Heart left ventricle (tissue), 16 donors: ENCODE measurements around the gene TCHP. TPM values are rescaled to one million over a fixed set of nuclear protein-coding genes. Genes with fewer than 3 reads are reported as not detected.
A peak's percentile ranks its signal among the peaks of the same experiment; 100 is the strongest.

Source experiments
- ATAC-seq, 4 donors: fragments of 200-7000 bp; cut with Tn5 transposase; one replicate each; pipeline ENCODE4 v1.9.1; 2020 to 2022; ENCODE audit warnings: moderate library complexity in 4 of 4, mild to moderate bottlenecking in 3 of 4, moderate number of reproducible peaks in 1 of 4
- DNase-seq, 5 donors: peaks; one replicate each; pipeline ENCODE4 v3.0.0-alpha.2; 2020
- H3K27ac ChIP-seq, 12 donors: fragments of 200-600 bp; sonication (generic) in 4 of 12; one replicate each; pipeline versions ENCODE4 v1.5.0 to v1.8.0; 2016 to 2022; ENCODE audit warnings: mild to moderate bottlenecking in 2 of 12
- H3K27me3 ChIP-seq, 9 donors: fragments of 200-600 bp; sonication (generic) in 2 of 9; one replicate each; pipeline versions ENCODE4 v1.5.1 to v1.8.0; 2016 to 2022; ENCODE audit warnings: mild to moderate bottlenecking in 3 of 9
- H3K36me3 ChIP-seq, 9 donors: fragments of 200-600 bp; sonication (generic) in 2 of 9; one replicate each; pipeline versions ENCODE4 v1.5.0 to v1.8.0; 2018 to 2022; ENCODE audit warnings: mild to moderate bottlenecking in 2 of 9
- H3K4me1 ChIP-seq, 12 donors: fragments of 200-600 bp; sonication (generic) in 4 of 12; one replicate each; pipeline versions ENCODE4 v1.5.0 to v1.8.0; 2016 to 2022; ENCODE audit warnings: mild to moderate bottlenecking in 3 of 12
- H3K4me3 ChIP-seq, 12 donors: fragments of 200-600 bp; sonication (generic) in 4 of 12; one replicate each; pipeline versions ENCODE4 v1.5.0 to v1.8.0; 2017 to 2022; ENCODE audit warnings: mild to moderate bottlenecking in 9 of 12, moderate library complexity in 4 of 12
- H3K9me3 ChIP-seq, 12 donors: fragments of 200-600 bp; sonication (generic) in 4 of 12; one replicate each; pipeline versions ENCODE4 v1.5.0 to v1.8.0; 2016 to 2022; ENCODE audit warnings: mild to moderate bottlenecking in 1 of 12
- POLR2A ChIP-seq, 2 donors: fragments of 450-650 bp; IDR thresholded peaks; one replicate each; pipeline ENCODE4 v1.6.1; 2017; ENCODE audit warnings: antibody characterized with exemption in 2 of 2, mild to moderate bottlenecking in 2 of 2, moderate library complexity in 2 of 2
- WGBS, 4 donors: extraction: QIAGEN DNeasy Blood & Tissue Kit in 2 of 4; methylation state at CpG; one replicate each; pipeline versions ENCODE4 v1.1.5 to v1.1.7; 2013 to 2018; 5-methylcytosine and 5-hydroxymethylcytosine counted together
- intact Hi-C, 10 donors: fragments of 100-400 bp; cut with DNase I; formaldehyde crosslinking; loops; one replicate each; pipeline versions ENCODE4 v1.11.1 to v1.14.2; 2022
- polyA plus RNA-seq, 2 donors: library from polyadenylated mRNA; stranded (reverse); fragments of 200-250 nt; gene quantifications; one replicate each; pipeline ENCODE4 v1.2.3, GENCODE V29; 2013
- total RNA-seq, 9 donors: library from RNA; depleted of rRNA in 2 of 9; stranded (reverse); fragments of >200 nt in 2 of 9; fragmentation: NEBNext Ultra II Directional in 3 of 9; extraction: Animal tissue kit (Norgen Biotek cat#: 25700) in 3 of 9; gene quantifications; one replicate each; pipeline versions ENCODE4 v1.1.0 to v1.2.4, GENCODE V29; 2016 to 2023
- TF ChIP-seq, protein P1 (sequence below), 12 donors: fragments of 200-600 bp; sonication (generic) in 4 of 12; IDR thresholded peaks; one replicate each; pipeline versions ENCODE4 v1.5.0 to v1.8.0; 2018 to 2022; ENCODE audit warnings: antibody characterized with exemption in 12 of 12, mild to moderate bottlenecking in 5 of 12
- donor health status: ischemic (EF 13 %, LVEDD 7.1; RV severe dilation, severe dysfunction).
- donor health status: healthy with polysubstance abuse.
- donor health status: DM: no; HTN: yes; CAD: no.
- donor health status: DM: no; HTN: no; CAD: no.
- donor health status: ischemic (EF 25% LVEDD 6.9; RV normal size, moderate dysfunction).
- donor health status: ischemic (EF 25% LVEDD 5.7; RV mildly dilated, moderate dysfunction).
- donor health status: healthy.
- donor health status: DM: yes; HTN: yes; CAD: no.
- donor health status: ischemic (EF 35%, LVEDD 5.7; RV mildly dilated, moderate dysfunction).
- donor health status: nonischemic (EF 11% LVEDD 7.7; RV severe dilation, severe dysfunction).
- donor health status: DM: yes; HTN: yes; CAD: no.
- donor health status: PGD.
- donor health status: ischemic (EF 29% LVEDD 5.4; RV normal size, mild dysfunction).
- donor health status: nonischemic (EF 23%, LVEDD 6.1; RV moderate dilation, normal function).

Gene TCHP
- total and polyA plus RNA-seq, 11 donors = 7.4 to 11.7 (median 10.1) TPM

DNA sequence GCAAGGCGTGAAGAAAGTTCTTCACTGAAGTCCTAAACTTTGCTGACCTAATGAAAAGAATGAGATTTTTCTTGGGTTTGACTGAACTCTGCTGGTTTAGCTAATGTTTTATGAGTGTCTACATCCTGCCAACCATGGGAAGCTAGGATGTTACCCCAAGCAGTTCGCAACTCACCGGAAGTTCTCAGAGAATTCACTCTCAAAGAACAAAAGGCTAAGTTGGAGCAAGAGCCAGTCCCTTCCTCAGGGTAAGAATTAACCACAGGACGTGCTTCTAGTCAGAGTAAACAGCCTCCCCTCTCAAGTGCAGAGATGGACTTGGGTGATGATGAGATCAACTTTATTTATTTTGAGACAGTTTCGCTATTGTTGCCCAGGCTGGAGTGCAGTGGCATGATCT, 37.3 kb downstream of the TCHP start:
- peaks cover 0 to 97% (median 90%) of the 10 kb centered on the region in 9 donors for H3K36me3 ChIP-seq
- ATAC-seq (peak in 1 of 4 donors; percentile 18), DNase-seq (no peak)
- TF ChIP-seq, protein P1, sequence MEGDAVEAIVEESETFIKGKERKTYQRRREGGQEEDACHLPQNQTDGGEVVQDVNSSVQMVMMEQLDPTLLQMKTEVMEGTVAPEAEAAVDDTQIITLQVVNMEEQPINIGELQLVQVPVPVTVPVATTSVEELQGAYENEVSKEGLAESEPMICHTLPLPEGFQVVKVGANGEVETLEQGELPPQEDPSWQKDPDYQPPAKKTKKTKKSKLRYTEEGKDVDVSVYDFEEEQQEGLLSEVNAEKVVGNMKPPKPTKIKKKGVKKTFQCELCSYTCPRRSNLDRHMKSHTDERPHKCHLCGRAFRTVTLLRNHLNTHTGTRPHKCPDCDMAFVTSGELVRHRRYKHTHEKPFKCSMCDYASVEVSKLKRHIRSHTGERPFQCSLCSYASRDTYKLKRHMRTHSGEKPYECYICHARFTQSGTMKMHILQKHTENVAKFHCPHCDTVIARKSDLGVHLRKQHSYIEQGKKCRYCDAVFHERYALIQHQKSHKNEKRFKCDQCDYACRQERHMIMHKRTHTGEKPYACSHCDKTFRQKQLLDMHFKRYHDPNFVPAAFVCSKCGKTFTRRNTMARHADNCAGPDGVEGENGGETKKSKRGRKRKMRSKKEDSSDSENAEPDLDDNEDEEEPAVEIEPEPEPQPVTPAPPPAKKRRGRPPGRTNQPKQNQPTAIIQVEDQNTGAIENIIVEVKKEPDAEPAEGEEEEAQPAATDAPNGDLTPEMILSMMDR (IDR thresholded peaks at IDR 0.05) = no peak
- TF ChIP-seq POLR2A (IDR thresholded peaks at IDR 0.05) = no peak
- 79 to 82% (median 80%) methylated on average over 5 of the region's 5 CpGs for WGBS, 4 donors
- no peak overlapping the region for H3K4me3 ChIP-seq
- H3K4me1 ChIP-seq = peaks cover 0 to 14% (median 2%) of the 10 kb centered on the region in 12 donors
- H3K27me3 ChIP-seq = no peaks in the 10 kb centered on the region
- intact Hi-C loops = no loop called here
- H3K27ac ChIP-seq = peak overlapping the region in 4 of 12 donors; percentile 16 to 44 (median 34)
- no peaks in the 10 kb centered on the region for H3K9me3 ChIP-seq

DNA sequence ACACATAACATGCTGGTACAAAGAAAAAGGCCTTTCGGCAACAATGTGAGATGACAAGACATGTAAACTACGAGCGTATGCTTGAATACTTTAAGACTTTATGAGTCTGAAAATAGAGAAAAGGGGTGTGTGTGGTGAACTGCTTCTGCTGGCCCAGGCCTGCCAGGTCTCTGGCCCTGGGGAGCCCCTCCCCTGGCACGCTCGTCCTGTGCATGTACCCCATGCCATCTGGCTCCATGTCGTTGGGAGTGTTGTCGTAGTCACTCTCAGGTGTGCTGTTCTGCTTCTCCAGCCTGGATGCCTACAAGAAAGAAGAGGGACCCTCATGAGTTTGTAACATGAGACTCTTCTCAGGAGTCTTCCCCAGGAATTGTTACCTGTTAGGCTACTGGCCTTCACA, 38.9 kb downstream of the TCHP start:
- TF ChIP-seq POLR2A (IDR thresholded peaks at IDR 0.05) = no peak
- TF ChIP-seq, protein P1 (IDR thresholded peaks at IDR 0.05) = no peak
- Histone ChIP-seq H3K27ac (no peak overlapping the region), H3K4me1 (peaks cover 0 to 8% (median 0%) of the 10 kb centered on the region in 12 donors), H3K36me3 (peaks cover 0 to 97% (median 81%) of the 10 kb centered on the region in 9 donors), H3K27me3 (no peaks in the 10 kb centered on the region), H3K4me3 (no peak overlapping the region), H3K9me3 (no peaks in the 10 kb centered on the region)
- 88 to 97% (median 96%) methylated on average over 6 to 7 of the region's 7 CpGs for WGBS, 4 donors
- DNase-seq (no peak), ATAC-seq (no peak)
- intact Hi-C loops = no loop called here

DNA sequence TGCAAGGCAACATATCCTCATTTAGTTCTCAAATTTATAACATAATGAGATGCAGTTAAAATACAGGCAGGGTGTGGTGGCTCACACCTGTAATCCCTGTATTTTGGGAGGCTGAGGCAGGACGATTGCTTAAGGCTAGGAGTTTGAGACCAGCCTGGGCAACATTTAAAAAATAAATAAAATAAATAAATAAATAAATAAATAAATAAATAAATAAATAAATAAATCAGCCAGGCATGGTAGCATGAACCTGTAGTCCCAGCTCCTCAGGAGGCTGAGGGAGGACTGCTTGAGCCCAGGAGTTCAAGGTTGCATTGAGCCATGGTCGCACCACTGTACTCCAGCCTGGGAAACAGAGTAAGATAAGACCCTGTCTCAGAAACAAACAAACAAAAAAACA, 39.4 kb downstream of the TCHP start:
- no peaks in the 10 kb centered on the region for H3K27me3 ChIP-seq
- DNase-seq (no peak), ATAC-seq (no peak)
- intact Hi-C loops = no loop called here
- no peak overlapping the region for H3K4me3 ChIP-seq
- no peak overlapping the region for H3K27ac ChIP-seq
- whole genome bisulfite sequencing, 4 donors = 94 to 95% (median 94%) methylated on average over 2 of the region's 2 CpGs
- H3K4me1 ChIP-seq = peaks cover 0 to 14% (median 4%) of the 10 kb centered on the region in 12 donors
- TF ChIP-seq, protein P1 (IDR thresholded peaks at IDR 0.05) = no peak
- no peak for TF ChIP-seq POLR2A (IDR thresholded peaks at IDR 0.05)
- H3K36me3 ChIP-seq = peaks cover 0 to 97% (median 80%) of the 10 kb centered on the region in 9 donors
- H3K9me3 ChIP-seq = no peaks in the 10 kb centered on the region

DNA sequence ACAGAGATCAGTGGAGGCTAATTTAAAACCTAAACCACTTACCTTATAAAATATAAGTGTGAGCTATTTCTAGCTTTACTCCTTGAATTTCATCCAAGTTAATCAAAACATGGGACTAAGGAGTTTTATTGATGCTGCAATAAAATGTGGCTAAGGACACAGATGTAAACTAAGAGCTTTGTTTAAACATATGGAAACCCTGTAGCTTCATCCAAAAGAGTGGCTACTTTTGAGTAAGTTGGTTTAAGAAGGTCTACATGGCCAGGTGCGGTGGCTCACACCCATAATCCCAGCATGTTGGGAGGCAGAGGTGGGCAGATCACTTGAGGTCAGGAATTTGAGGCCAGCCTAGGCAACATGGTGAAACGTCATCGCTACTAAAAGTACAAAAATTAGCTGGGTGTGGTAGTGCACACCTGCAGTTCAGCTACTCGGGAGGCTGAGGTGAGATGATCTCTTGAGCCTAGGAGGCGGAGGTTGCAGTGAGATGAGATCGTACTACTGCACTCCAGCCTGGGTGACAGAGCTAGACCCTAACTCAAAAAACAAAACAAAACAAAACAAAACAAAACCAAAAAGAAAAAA, 40.4 kb downstream of the TCHP start:
- Histone ChIP-seq H3K9me3 (no peaks in the 10 kb centered on the region), H3K27ac (no peak overlapping the region), H3K4me3 (no peak overlapping the region), H3K4me1 (peaks cover 0 to 22% (median 12%) of the 10 kb centered on the region in 12 donors), H3K36me3 (peaks cover 0 to 94% (median 75%) of the 10 kb centered on the region in 9 donors), H3K27me3 (no peaks in the 10 kb centered on the region)
- 95 to 98% (median 96%) methylated on average over 6 of the region's 6 CpGs for WGBS, 4 donors
- intact Hi-C loops = no loop called here
- no peak for DNase-seq
- no peak for TF ChIP-seq POLR2A (IDR thresholded peaks at IDR 0.05)
- ATAC-seq = no peak

DNA sequence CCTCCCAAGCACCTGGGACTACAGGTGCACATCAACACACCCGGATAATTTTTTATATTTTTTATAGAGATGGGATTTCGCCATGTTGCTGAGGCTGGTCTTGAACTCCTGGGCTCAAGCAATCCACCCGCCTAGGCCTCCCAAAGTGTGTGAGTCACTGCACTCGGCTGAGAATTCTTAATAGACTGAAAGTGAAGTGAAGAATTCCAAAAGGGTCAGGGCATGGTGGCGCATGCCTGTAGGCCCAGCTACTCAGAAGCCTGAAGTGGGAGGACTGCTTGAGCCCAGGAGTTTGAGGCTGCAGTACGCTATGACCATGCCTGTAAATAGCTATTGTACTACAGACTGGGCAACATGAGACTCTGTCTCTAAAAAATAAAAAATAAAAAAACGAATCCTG, 43.7 kb downstream of the TCHP start:
- H3K27ac ChIP-seq = peak overlapping the region in 1 of 12 donors; percentile 23
- peaks cover 0 to 90% (median 59%) of the 10 kb centered on the region in 9 donors for H3K36me3 ChIP-seq
- H3K4me1 ChIP-seq = peaks cover 0 to 47% (median 37%) of the 10 kb centered on the region in 12 donors

More for the DNA sequence above, 43.7 kb downstream of the TCHP start:
- H3K9me3 ChIP-seq = no peaks in the 10 kb centered on the region
- WGBS, 4 donors = 89 to 96% (median 92%) methylated on average over 7 of the region's 7 CpGs
- DNase-seq = no peak
- TF ChIP-seq, protein P1 (IDR thresholded peaks at IDR 0.05) = no peak
- no peak for TF ChIP-seq POLR2A (IDR thresholded peaks at IDR 0.05)
- intact Hi-C loops = no loop called here
- no peaks in the 10 kb centered on the region for H3K27me3 ChIP-seq
- H3K4me3 ChIP-seq = no peak overlapping the region
- no peak for ATAC-seq
